GM19455 (cell line): Measurements from ENCODE around the gene CTPS2.
A peak's percentile ranks its signal among the peaks of the same experiment; 100 is the strongest.
"Not testable (repeated sequence)": the region's sequence is repeated elsewhere in the genome, so short reads cannot be mapped to it uniquely, and the experiment has no call there.

Source experiments
- ATAC-seq: cut with Tn5 transposase; IDR thresholded peaks from one replicate; pipeline ENCODE4 v1.9.1; 2021; ENCODE audit not compliant: unreplicated experiment

The CTPS2 gene, protein sequence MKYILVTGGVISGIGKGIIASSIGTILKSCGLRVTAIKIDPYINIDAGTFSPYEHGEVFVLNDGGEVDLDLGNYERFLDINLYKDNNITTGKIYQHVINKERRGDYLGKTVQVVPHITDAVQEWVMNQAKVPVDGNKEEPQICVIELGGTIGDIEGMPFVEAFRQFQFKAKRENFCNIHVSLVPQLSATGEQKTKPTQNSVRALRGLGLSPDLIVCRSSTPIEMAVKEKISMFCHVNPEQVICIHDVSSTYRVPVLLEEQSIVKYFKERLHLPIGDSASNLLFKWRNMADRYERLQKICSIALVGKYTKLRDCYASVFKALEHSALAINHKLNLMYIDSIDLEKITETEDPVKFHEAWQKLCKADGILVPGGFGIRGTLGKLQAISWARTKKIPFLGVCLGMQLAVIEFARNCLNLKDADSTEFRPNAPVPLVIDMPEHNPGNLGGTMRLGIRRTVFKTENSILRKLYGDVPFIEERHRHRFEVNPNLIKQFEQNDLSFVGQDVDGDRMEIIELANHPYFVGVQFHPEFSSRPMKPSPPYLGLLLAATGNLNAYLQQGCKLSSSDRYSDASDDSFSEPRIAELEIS

DNA sequence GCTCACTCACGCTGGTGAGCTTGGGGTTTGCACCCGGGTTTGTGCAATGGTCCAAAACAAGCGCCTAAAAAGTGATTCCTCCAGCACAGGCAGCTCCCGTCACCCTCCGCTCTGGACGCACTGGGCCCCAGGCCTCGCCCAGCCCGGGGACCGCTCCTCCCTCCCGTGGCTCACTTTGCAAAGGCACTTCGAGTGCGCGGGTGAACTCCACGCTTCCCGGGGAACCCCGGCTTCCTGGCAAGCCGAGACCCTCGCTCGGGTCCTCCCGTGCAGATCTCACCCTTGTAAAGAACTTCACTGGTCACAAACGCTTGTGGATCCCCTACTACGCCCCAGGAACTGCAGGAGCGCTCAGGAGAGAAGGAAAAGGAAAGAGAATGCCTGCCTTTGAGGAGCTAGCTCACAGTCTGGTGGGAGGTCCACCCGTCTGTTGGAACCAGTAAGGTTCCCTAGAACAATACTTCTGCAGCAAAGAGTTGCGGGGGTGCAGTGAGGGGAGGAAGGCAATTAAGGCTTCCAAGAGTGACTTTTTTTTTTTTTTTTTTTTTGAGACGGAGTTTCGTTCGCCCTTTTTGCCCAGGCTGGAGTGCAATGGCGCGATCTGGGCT, at the start of gene CTPS2:
TSS of gene CTPS2 (minus strand) at position 122 of the 608 bp plus-strand sequence. CDS start 9,767 bp downstream, outside the sequence.
- peak; percentile 82 for ATAC-seq

DNA sequence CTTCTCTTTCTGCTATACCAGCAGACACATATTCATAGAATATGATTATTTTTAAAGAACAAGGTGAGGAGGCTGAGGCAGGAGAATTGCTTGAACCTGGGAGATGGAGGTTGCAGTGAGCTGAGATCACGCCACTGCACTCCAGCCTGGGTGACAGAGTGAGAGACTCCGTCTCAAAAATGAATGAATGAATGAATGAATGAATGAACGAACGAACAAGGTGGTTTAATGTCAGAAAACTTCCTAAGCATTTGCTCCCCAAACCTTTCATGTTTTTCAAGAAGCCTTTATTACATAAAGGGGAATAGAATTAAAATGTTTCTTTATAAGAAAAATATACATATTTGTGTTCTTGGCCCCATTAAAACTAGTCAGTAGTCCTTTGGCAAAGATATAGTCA, 49.0 kb upstream of the CTPS2 start:
- not testable (repeated sequence) for ATAC-seq

DNA sequence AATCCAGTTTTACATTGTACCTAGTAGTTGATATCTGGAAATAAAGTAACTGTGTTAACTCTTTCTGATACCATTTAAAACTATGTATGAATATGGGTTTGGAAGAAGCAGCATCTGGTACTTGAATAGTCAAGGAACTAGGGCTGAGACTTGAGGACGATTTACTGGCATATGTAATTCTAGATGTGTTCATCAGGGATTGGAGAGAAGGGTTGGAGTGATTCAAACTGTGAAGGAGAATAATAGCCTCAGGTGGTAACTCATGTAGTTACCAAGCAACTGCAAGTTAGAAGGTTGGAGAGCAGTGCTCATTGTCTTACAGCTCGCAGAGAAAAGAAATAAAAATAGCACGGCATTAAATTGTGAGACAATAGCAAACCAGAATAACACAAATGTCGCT, 44.3 kb upstream of the CTPS2 start:
- no peak for ATAC-seq

DNA sequence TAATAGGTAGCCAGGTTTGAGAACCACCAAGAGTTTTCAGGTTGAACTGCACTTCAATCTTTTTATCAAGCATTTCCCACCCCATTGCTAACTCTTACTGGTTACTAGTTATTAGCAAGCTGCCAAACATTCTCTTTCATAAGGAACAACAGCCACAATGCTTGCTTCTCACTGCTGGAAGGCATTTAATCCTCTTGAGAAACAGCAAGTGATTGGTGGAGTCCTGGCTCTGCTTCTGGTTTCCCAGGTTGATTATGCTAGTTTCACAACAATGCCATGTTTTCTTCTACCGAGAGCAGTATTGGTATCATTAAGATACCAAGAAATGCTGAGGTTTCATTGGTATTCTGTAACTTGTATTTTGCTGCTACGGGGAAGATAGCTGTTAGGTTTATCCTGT, 41.5 kb upstream of the CTPS2 start:
- ATAC-seq = no peak

DNA sequence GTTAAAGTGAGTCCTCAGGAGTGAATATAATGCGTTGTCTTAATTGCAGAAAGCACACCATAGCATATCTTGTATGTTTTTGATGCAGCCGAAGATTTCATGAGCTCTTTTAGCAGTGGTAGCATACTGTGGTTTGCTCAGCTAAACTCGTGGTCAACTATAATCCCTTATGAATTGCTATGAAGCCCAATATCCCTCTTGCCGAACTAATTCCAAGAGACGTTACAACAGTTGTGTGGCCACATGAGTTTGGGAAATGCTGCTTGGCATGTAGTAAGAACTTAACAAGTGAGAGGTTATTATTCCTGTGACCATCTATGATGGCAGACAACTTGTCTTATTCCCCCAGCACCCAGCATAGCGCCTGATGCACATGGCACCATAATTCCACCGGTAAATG, 37.7 kb upstream of the CTPS2 start:
- ATAC-seq = no peak

DNA sequence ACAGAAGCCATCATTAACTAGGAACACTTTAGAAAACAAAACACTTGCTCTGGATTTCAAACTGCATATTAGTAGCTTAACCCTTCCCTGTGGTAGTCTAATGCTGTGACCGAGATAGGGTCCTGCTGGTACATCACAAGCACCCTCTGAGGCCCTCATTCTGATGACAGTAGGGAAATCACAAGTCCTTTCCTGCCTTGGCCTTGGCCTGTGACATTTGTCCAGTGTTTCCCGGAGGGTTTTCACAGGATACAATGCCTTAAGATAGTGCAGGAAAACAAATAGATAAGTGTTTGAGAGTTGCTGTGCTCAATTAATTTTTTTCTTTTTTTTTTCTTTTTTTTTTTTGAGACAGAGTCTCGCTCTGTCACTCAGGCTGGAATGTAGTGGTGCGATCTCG, 36.0 kb upstream of the CTPS2 start:
- no peak for ATAC-seq

DNA sequence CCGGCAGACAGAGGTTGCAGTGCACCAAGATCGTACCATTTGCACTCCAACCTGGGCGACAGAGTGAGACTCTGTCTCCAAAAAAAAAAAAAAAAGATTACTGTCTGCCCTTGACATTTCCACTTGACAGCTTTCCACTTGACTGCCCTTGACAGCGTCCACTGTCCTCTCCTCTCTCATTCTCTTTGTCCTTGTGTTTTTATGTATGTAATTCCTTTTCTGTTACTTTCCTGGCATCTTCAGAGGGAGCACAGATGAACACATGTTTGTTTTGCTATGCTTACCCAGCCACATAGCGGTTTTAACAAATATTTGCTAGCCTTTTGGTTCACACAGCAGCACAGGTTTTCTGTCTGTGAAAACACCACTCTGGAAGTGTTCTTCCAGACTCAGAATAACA, 33.2 kb upstream of the CTPS2 start:
- ATAC-seq = no peak

DNA sequence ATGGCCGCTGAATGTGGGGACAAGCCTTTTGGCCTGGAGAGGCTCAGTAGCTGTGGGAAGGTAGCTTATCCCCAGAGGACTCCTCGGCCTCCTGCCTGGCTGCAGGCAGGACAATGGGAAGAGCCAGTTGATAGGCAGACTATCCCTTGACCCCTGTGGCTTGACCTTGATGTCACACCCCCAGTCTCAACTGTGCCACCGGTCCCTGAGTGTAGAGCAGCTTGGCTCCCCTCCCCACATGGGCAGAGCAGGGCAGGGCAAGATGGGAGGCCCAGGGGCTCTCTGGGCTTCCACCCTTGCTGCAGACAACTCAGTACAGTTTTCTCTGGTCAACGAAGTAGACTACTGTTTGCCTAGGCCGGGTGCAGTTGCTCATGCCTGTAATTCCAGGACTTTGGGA, 32.6 kb upstream of the CTPS2 start:
- no peak for ATAC-seq

DNA sequence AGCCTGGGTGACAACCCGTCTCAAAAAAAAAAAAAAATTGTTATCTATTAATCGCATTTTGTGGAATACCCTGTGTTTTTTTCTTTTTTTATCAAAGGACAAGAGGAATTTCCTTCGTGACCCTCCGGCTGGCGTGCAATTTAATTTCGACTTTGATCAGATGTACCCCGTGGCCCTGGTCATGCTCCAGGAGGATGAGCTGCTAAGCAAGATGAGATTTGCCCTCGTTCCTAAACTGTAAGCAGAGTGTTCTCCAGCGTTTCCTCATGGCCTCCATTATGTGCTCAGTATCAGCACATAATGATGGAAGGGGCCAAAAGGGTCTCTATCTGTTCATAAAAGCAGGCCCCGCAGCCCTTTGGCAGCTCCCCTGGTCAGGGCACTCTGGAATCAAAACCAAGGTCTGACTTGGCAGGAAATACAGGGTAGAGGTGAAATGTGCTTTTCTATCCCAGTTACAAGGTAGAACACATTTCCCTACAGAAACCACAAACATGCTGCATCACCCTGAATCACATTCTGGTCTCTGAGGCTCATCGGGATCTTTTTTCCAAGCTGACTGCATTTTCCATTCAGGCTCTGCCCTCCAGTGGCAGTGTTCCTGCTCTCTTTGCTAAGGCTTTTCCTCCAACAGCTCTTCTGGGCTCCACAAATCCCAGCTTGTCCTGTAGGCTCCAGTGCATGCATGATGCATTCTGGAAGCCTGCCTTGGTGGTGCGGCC, 31.3 kb upstream of the CTPS2 start:
- ATAC-seq = no peak

DNA sequence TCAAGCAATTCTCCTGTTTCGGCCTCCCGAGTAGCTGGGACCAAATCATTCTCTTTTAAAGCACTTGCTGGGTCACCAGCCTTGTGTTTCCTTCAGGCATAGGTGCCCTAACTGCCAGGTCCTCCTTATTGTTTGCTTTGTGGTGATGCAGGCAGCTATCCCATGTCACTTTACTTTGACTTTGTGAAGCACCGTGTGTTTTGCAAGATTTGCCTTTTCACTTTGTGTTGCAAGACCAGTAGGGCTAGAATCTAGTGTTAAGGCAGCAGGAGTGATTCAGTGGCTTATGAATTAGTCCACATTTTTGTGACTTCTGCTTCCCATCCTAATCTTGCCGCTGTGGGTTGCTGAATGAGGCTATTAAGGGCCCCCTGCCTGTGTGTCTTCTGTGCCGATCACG, 27.1 kb upstream of the CTPS2 start:
- no peak for ATAC-seq

DNA sequence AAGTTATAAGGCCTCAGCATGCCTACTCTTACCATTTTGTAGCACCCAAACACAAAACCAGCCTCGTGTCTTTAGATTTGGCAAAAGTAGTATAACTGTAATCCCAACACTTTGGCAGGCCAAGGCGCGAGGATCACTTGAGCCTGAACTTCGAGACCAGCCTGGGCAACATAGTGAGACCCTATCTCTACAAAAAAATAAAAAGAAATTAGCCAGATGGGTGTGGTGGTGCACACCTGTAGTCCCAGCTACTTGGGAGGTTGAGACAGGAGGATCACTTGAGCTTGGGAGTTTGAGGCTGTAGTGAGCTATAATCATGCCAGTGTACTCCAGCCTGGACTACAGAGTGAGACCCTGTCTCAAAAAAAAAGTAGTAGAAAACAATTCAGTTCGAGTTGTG, 24.6 kb upstream of the CTPS2 start:
- ATAC-seq = no peak

DNA sequence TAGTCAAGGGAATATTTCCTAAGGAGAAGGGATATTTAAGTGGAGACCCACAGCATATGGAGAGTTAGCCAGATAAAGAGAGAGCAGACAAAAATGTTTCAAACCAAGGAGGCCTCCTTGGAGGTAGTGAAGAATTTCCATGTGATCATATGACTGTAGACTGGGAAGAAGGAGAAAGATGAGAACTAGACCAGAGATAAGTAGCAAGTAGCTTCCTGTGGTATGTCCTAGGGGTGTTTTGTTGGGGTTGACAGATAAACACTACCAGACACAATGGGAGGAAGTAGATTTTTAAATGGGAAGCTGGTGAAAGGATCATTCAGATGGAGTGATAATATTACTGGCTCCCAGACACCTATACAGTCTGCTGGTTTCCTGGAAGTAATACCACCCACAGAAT, 20.5 kb upstream of the CTPS2 start:
- no peak for ATAC-seq

DNA sequence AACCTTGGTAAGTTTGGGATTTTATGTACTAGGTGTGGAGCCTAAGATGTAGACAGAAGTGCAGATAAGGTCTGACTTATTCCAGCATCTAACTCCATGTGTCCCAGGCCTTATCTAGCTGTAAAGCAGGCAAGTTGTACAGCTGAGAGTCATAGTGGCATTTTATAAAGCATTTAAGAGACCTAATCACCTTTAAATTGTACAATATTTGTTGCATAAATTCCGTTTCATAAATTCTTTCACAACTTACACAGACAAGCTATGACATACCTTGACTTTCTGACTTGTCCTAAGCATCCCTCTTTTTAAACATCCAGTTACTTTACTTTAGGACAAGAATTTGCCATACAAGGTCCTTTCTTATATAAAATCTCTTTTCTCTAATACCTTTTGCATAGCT, 18.0 kb upstream of the CTPS2 start:
- ATAC-seq = no peak

DNA sequence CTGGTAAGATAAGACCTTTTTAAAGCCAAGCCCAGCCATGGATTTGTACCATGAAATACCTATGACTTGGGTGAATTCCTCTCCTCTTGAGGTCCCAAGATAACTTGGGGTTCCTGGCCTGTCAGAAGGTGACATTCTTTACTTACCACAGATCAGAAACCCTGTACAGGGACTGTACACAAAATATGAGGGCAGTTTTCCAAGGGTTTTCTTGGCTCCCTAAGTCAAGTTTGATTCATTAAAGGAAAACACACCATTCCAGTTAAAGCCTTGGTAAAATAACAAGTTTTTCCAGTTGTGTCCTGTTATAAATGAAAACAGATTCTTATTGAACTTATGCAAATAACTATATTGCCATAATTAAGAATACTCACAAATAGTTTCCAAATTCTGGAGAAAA, 15.2 kb upstream of the CTPS2 start:
- ATAC-seq = no peak

DNA sequence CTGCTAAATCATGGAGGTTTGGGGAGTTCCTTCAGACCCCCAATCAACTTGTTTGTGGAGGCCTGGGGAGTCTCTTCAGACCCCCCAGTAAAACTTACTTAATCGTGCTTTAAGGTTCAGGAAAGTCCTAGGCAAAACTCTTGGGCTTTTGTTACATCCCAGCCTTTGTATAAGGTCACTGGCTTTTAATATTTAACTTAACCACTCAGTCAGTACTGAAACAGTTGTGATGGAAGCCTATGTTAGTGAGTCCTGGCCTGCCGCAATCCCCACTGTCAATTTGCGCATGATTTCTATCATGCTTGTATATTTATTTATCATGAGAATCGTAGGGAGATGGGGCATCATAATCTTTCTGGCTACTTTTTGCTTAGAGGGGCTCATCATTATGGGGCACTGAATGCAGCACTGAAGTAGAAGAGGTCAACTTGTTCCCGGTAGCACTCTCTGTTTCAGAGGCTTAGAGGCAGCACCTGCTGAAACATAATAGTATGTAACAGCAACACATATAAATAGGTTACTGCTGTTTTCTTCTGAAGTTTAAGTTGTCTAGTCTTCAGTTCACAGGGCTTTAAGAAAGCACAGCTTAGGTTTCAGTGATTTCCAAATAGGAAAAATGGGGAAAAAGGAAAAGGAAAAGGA, 14.0 kb upstream of the CTPS2 start:
- not testable (repeated sequence) for ATAC-seq

DNA sequence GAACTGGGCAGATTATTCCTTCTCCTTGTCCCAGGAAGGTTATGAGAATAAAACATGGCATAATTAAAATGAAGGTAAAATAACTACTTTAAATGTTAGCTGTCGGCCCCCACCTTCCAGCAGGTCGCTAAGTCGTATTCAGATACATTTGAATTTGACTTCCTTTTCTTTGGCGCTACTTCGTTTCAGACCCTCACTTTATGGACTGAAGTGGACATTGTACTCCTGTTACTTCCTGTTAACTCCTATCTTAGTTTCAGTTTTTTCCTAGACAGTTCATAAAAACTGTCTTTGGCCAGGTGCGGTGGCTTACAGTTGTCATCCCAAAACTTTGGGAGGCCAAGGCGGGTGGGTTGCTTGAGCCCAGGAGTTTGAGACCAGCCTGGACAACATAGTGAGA, 12.6 kb upstream of the CTPS2 start:
- ATAC-seq = no peak

DNA sequence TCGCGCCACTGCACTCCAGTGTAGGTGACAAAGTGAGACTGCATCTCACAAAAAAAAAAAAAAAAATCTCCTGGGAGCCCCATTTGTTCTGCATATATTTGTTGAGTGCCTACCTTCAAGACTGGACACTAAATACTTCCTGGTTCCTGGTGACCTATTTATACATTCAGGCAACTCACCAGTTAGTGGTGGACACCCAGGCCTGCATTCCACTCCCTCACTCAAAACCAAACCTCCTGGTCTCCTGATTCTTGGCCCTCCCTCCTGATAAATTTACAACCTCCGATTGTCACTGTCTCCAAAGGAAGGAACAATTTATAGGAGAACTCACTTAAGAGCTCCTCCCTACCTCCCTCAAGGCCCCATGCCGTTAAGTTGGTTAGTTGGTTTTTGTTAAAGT, 10.0 kb upstream of the CTPS2 start:
- ATAC-seq = no peak

DNA sequence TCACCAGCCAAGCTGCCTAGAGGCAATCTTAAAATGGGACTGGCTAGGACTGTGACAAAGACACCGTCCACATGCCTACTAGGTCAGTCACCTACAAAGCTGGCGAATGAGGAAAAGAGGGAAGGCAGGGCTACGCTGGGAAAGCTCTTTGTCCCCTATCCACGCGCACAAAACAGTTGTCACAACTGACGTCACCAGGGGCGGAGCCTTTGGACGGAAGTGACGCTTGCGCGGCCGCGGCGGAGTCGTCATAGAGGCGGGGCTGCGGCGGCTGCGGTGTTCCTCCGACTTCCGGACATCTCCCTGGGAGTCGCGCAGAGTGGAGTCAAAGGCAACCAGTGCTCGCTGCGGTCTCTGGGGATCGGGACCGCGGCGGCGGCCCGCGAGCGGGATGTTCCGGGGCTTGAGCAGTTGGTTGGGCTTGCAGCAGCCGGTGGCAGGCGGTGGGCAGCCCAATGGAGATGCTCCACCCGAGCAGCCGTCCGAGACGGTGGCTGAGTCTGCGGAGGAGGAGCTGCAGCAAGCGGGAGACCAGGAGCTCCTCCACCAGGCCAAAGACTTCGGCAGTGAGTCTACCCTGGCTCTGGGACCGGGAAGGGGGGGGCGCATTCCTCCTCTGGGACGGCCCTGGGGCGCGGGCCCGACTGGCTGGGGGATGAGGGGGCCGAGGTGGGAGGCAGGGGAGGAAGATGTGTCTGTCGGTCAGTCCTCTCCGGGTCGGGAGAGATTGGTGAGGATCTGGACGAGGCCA, 7.0 kb upstream of the CTPS2 start, which contains the start of gene SYAP1:
TSS of gene SYAP1 (plus strand) at position 279 of the 751 bp plus-strand sequence. CDS start at position 392, 113 bp downstream.
- peak; percentile 99 for ATAC-seq

DNA sequence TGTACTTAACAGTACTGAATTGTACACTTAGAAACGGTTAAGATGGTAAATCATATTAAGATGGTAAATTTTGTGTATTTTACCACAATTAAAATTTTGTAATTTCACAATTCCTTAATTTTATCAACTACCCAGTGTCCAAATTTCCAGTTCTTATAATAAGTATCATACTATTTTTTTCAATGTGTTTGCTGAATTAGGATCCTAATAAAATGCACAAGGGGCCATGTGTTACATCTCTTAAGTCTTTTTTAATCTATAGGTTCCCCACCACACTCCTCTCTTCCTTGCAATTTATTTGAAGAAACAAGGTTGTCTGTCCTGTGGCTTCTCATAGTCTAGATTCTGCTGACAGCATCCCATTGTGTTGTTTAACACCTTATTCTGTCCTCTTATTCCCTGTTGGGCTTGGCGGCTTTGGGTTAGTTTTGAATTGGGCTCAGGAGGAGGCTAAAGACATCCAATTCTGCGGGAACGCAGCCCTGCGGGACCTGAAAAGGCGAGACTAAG, 6.4 kb upstream of the CTPS2 start:
- ATAC-seq = peak; percentile 49

DNA sequence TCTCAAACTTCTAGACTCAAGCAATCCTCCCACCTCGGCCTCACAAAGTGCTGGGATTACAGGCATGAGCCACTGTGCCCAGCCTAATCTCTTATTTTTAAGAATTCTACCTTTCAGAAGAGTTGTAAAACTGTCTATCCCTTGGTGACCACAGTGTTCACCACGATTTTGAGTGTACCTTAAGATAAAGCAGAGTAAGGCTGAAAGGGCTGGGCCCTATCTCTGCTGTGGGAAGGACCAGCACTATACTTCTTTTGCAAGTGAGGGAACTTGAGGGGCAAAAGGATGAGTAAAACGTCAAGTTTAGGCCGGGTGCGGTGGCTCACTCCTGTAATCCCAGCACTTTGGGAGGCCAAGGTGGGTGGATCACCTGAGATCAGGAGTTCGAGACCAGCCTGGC, 4.0 kb upstream of the CTPS2 start:
- not testable (repeated sequence) for ATAC-seq
